DMS53 treated with DMSO at 0.1 percent for 48 hours (cell line): Measurements from ENCODE around the gene OPRL1.

Source experiments
- DNase-seq: peaks from one replicate; lab custom pipeline; 2025; ENCODE audit not compliant: unreplicated experiment; lab: John Stamatoyannopoulos, UW

OPRL1 gene

DNA sequence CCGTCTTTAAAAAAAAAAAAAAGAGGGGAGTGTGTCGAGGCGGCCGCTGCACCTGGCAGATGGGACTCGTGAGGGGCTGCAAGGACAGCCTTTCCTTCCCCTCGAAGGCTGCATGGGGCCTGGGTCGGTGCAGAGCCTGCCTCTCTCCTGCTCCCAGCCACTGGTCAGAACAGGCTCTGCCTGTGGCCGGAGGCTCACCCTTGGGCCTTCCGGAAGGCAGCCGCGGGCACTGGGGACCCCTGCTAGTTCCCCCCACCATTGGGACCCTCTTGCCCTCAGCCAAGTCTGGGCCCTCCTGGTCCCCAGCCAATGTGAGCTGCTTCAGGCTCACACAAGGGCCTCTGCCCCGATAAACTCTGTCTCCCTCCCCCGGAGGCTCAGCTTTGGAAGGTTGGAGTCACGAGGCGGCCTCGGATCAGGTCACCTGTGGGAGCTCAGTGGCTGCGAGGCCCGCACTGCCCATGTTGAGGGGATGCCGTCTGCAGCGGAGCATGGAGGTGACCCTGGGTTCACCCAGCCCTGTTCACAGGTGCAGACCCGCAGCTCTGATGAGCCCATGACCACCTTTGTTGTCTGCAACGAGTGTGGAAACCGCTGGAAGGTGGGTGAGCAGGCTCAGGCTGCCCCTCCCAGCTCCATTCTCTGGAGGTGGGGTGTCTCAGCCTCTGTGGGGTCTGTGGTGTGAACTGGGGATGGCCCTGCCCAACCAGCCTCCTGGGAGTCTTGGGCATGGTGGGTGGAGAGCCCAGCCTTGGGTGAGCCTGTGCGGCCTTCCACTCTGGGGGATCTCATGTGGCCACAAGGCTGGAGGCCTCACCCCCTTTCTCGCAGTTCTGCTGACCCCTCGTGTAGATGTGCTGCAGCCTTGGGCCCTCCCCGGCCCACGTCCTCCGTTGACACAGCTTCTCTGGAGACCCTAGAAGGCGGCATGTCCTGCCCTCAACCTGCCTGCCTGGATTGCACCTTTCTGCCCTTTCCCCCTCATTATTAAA, 8.2 kb upstream of the OPRL1 start:
- no peak for DNase-seq

DNA sequence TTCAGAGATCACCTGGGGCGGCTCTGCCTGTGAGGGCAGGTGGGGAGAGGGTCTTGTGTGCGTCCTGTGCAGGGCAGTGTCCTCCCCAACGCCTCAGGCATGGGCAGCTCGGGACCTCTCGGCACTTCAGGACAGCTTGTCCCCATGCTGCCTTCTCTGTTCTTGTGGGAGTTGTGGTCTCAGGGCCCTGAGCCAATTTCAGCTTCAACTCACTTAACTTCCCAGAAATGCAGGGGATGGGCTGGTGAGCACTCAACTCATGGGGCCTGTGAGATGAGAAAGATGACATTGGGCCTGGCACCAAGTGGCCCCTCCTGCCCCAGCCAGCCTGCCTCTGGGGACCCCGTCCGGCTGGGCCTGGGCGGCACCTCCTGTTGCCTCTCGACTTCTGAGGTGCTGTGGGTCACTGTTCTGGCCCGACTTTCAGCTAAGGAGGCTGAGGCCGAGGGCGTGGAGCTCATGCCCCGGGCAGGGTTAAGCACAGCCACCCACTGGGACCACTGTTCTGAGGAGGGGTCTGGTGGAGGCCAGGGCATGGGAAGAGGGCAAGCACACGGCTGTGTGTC, 7.3 kb upstream of the OPRL1 start:
- no peak for DNase-seq

DNA sequence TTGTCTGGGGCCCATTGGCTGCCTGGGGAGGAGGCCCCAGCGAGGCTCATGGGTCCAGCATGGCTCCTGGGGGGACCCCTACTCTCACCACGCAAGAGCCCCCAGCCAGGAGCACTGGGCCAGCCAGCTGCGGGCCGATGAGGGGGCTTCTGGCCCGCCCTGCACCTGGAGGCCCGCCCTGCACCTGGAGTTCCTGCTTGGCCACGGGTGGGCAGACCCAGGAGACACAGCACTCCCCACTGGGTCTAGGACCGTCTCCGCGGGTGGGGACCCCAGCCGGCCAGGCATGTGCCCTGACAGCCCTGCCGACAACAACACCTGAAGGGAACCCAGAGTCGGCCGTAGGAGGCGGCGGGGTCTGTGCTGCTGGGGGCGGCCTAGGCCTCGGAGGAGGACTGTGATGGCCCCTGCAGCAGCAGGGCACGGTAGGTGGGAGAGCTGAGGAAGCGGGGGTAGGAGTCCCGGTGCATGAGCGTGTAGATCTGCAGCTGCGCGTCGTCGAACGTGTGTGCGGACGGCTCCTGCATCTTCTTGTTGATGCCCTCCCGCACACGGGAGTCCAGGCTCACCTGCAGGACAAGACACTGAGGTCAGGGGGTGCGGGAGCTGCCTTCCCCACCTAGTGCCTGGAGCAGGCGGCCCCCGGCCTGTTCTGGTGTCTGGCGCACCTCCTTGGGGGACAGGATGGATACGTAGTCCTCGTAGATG, 6.3 kb upstream of the OPRL1 start:
- no peak for DNase-seq

DNA sequence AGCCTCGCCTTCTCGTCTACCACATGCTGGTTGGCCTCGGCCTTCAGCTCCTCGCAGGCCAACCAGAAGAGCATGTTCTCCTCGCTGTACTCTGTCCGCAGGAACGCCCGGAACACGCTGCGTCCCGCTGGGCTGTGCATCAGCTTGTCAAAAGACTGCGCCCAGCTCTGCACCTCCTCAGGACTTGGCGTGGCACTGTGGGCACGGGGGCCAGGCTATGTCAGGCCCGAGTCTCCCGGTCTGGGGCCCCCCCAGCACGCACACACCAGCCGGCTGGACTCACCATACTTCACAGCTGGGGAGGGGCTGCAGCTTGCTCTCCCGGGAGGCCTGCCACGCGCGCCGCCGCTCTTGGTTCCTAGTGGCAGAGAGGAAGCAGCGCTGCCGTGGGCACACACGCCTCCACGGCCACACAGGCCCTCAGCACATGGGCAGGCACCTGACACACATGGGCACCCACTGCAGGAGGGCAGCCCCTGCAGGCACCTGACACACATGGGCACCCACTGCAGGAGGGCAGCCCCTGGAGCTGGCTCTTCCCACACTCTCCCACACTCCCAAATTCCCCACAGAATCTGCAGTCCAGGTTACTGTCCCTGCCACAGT, 5.6 kb upstream of the OPRL1 start:
- DNase-seq = no peak

DNA sequence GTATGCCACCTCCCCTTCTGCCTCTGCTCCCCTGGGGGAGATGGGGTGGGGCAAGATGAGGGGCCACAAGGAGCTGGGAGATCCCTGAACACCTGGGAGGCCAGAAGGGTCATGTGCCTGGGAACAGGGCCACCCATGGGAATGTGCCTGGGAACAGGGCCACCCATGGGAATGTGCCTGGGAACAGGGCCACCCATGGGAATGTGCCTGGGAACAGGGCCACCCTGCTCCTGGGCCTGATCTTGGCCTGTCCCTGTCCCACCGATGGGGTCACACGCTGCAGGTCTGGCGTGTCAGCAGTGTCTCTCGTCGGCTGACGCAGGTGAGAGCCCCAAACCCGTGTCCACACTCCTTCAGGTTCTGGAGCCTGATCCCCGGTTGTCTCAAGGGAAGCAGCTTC, 4.9 kb upstream of the OPRL1 start:
- no peak for DNase-seq

DNA sequence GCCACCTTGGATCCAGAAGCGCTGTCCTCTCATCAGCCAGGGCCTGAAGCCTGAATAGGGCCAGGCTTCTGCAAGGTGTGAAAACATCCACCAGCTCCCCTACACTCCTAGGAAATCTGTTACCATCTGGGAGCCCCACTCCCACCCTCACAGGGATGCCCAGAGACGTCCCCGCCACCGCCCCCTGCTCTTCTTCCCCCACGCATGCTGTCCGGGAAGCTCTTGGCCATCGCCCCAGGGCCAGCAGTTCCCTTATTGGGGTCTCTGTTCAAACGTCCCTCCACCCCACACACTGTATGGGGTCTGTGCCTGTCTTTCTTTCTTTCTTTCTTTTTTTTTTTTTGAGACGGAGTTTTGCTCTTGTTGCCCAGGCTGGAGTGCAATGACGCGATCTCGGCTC, 4.3 kb upstream of the OPRL1 start:
- DNase-seq = no peak

DNA sequence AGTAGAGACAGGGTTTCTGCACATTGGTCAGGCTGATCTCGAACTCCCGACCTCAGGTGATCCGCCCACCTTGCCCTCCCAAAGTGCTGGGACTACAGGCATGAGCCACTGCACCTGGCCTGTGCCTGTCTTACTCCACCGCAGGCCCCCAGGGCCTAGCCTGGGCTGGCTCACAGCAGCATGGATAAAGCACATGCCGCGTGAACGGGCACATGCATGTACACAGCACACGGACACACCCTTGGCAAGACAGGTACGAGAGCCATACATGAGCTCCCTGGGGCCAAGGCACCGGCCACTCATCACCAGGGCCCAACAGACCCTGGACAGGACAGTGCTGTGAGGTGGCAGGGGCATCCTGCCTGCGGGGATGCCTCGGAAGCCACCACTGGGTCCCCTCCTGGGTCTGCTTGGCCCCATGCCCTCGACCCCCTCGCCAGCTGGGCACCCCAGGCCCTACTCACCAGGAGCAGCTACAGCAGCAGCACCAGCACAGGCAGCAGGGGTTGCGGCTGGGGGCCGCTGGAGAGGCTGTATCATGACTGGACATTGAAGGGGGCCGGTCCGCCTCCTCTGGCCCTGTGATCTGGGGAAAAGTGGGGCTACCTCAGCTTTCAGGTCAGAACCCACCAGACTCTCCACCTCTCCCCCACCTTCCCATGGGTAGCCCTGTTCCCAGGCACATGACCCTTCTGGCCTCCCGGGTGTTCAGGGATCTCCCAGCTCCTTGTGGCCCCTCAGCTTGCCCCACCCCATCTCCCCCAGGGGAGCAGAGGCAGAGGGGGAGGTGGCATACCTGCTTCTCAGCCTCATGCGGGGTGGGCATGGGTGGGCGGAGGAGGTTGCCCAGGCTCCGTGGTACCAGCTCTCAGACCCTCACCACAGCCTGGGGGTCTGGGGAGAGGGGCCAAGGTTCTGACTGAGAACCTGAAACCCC, 3.6 kb upstream of the OPRL1 start:
- no peak for DNase-seq

DNA sequence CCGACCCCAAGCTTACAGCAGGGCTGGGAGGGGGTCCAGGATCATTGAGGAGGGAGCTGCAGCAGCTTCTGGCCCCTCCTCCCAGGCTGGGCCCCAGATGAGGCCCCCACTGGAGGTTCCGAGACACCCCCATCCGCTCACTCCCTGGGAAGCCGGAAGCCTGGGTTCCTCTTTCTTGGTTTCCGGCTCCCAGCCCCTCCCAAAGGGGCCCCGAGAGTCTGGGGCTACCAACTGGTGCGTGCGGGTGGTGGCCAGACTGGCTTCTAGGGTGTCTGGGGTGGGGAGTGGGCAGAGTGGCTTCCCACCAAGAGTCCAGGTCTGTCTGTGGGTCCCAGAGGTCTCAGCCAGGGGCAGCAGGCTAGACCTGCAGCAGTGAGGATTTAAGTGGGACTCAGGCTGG, 2.8 kb upstream of the OPRL1 start:
- no peak for DNase-seq

DNA sequence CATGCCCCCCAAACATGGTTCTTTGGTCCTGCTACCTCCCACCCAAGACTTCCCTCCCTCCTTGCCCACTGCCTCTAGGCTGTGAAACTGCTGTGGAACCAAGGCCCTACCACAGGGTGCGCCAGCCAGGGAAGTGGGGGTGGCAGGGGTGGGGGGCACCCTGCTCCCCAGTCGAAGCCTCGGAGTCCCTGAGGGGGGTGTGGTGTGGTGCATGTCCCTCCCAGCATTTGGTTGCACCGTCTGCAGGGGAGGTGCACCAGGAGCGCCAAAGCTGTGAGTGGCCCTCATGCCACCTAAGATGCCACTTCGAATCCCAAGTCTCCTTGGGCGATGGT, 2.4 kb upstream of the OPRL1 start:
- DNase-seq = no peak

DNA sequence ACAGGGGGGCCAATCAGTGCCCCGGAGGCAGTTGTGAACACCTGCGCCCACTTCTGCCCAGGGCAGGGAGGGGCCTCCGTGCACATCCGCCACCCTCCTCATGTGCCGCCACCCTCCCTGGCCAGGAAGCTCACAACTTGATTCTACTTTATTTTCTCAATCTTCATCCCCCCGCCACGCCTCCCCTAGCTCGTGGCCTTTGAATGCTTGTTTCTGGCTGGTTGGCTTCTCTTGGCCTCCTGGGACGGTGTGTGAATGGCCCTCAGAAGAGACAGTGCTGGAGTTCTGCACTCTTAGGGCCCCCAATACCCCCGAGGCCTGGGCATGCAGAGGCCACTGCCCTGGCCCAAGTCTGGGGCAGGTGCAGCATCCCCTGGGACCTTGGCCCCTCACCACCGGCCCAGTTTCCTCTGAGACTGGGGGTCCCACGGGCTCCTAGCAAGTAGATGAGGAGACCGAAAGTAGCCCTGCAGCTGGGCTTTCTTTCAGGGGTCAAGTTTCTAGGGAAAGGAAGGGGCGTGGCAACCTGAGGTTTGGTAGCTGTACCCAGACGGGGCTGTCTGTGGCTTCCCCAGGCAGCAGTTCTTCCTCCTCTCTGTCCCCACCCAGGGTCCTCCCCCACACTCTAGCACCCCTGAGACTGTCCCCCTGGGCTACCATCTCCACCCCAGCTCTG, 1.9 kb upstream of the OPRL1 start:
- DNase-seq = no peak

DNA sequence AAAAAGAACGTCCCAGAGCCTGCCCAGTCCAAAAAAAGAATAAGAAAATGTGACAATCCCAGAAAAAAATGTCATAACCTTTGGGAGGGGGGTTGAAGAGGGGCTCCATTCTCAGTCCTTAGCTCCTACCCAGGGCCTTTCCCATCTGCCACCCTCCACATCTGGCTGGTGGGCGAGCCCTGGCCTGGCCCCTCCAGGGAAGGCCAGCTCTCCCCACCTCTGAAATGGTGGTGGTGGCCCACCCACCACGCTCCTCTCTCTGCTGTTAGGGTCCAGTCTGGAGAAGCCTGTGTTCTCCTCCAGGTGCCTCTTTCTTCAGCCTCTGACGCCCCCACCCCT, 979 bp upstream of the OPRL1 start:
- no peak for DNase-seq

DNA sequence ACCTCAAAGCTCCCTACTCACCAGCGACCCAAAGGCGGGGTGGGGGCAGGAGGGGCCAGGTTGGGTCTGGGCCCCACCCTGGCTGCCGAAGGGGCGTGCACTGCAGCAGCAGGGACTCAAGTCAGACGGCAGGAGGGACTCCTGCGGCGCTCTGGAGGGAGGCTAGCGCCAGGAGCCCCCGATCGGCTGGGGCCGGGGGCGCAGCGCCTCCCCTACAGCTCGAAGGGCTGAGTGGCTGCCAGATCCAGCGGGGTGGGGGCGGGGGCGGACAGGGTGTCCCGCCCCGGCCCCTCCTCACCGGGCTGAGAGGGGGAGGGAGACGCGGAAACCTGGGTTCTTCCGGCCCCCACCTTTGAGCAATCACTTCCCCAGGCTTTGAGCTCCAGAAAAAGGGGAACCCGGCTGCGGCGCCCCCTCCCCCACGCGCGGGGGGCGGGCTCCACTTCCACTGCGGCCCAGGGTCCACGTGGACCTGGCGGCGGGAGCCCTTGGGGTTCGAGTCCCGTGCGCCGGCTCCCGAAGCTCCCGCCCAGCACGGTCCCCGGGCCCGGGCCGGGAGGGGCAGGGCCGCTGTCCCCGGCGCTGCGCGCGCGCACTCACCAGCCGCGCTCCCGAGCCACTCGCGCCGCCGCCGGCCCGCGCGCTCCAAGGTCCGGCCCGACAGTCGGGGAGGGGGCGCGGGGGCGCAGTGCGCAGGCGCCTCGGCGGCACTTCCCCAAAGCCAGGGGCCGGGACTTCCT, 439 bp upstream of the OPRL1 start, which contains the start of gene RGS19:
TSS of gene RGS19 (minus strand) at position 246 of the 740 bp plus-strand sequence. CDS start 2,632 bp downstream, outside the sequence.
- DNase-seq = peak; percentile 33

DNA sequence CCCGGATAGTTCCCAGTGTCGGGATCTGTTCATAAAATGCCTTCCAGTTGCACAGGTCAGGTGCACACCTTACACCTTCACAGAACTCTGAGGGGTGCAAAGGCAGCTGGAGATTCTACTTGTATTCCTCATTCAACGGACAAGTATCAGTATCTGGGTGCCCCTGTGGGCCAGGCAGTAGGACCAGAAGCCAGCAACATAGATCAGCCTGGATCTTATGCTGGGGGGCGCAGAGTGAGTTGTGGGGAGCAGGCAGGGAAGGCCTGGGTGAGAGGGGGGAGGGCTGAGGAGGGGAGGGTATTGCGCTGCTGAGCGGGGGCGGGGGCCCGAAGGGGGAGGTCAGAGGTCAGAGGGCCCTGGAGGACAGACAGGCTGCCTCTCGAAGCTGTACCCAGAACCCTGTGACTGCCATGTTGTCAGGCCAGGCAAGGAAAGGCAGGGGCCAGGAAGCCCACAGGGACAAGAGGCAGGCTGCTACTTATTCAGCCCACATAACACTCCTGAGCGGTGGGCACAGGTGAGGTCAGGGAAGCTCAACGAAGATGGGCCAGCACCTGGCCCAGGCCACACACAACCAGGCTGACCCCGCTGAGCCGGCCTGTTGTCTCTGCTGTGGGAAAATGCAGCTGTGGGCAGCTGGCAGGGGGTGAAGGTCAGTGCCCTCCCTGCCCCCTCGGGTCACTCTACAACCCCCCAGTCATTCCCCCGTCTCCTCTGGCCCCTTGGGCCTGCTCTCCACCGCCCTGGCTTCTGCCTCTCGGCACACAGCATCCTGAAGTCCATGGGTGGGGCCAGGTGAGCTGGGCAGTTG, 1.1 kb downstream of the OPRL1 start:
- no peak for DNase-seq

DNA sequence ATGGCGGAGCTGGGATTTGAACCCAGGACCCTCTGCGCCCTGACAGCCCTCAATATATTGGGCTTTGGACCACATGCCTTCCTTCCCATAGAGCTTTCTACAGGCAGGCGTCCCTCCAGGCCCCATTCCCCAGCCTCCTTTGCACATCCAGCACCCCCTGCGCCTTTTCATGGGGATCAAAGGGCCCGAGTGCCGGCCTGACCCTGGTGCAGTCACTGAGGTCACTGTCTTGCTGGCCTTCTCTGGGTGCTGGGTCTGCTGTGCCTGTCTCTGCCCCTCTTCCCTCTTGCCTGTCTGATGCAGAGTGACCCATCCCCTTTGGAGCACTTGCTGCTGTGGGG, 1.7 kb downstream of the OPRL1 start:
- DNase-seq = no peak

DNA sequence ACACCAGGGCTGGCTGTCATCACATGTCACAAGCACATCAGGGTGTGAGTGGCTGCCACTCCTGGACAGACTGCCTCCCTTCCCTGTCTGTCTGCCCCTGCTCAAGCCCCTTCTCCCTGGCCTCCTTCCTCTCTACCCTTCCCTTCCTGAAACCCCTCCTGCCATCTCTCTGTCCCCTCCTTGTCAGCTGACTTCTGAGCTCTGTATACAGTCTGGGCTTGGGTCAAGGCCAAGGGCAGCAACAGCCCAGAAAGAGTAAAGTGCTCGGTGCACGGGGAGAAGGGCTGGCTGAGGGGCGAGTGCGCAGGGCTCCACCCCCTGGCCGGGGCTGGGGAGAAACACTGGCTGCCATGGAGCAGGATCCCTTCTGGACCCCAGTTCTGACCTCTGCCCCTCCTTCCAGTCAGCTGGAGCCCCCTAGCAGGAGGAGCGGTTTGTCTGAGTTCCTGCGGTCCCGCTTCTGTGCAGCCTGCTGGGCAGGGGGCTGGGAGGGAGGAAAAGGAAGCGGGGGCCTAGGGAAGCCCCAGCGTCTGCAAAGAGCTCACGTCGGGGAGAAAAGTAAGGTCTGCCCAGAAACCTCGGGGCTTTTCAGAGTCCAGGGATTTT, 2.3 kb downstream of the OPRL1 start:
- DNase-seq = no peak

DNA sequence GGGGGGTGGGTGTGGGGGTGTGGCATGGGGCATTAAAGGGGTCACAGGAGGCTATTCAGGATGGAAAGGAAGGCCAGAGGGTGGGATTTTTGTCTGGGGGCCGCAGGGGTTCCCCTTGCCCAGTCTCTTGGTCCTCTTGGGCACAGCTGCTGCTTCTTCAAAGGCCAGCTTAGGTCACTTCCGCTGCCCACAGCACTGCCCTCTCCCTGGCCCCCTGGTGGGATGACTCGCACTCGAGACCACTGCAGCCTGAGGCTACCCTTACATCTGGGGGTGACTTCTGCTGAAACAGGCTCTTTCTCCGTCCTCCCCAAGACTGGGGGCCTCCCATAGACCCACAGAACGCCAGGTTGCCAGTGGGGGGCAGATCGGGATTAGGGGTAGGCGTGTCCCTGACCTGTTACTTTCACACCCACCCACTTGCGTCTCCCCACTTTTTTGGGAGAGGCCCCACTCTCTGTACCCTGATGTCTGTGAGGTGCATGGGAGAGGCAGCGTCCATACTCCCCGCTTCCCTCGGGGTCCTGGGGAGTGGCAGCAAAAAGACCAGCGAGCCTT, 3.0 kb downstream of the OPRL1 start:
- no peak for DNase-seq

DNA sequence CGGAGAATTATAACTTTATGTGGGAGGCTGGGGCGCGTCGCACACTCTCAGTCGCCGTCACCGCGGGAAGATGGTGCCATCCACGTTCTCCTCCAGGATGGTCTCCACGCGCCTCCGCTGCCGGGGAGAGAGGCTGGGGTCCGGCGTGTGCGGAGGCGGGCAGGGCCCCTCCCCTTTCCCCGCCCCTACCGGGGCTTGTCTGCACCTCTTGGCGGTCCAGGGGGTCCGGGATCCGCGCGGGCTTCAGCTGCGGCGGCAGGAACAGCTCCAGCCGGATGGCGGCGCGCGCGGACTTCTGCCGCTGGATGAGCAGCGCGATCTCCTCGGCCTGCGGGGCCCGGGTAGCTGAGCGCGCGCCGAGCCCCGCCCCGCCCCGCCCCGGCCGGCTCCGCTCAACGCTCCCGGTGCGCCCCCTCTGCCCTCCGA, 3.5 kb downstream of the OPRL1 start:
- peak; percentile 42 for DNase-seq
